ENCODE measurements around the gene FAM78B.

DNA sequence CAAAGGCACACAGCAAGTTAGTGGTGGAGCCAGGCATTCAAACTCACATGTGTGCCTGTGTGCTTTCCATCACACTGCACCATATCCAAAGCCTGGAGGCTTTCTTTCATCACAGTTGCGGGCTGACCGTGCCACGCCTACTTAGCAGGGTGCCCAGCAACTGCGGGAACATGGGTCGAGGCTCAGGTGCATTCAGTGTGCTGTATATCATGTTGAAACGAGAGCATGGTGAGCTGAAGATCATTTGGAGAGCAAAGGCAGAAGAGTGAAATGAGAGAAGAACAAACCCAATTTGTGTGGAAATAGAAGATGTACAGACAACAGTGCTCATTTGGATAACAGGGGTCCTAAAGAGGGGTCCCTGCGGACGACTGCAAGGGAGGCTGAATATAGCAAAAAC, 46.5 kb downstream of the FAM78B start:
- TF ChIP-seq POLR2A (IDR thresholded peaks at IDR 0.05; ENCODE audit: low read length) (no peak), GATA1 (IDR thresholded peaks at IDR 0.05; ENCODE audit: low read depth, low read length) (no peak)
